Left lung (tissue), 10 donors: ENCODE data around the gene DHRS7. TPM values are rescaled to one million over a fixed set of nuclear protein-coding genes. Genes with fewer than 3 reads are reported as not detected.

Source experiments
- ATAC-seq: fragments of 200-7000 bp; cut with Tn5 transposase; one replicate; pipeline ENCODE4 v1.9.1; 2020; ENCODE audit warnings: moderate library complexity
- DNase-seq, 4 donors: peaks; one replicate each; pipeline ENCODE4 v3.0.0-alpha.2; 2013 to 2020
- H3K27ac ChIP-seq, 2 donors: fragments of 200-600 bp; sonication (generic) in 1 of 2; one replicate each; pipeline versions ENCODE4 v1.5.0 to v1.8.0; 2020 to 2021
- H3K27me3 ChIP-seq, 2 donors: fragments of 200-600 bp; sonication (generic) in 1 of 2; one replicate each; pipeline versions ENCODE4 v1.5.0 to v1.8.0; 2020 to 2021
- H3K36me3 ChIP-seq, 2 donors: fragments of 200-600 bp; sonication (generic) in 1 of 2; one replicate each; pipeline versions ENCODE4 v1.5.0 to v1.8.0; 2020 to 2021
- H3K4me1 ChIP-seq, 2 donors: fragments of 200-600 bp; one replicate each; pipeline ENCODE4 v1.8.0; 2021
- H3K4me3 ChIP-seq, 2 donors: fragments of 200-600 bp; sonication (generic) in 1 of 2; one replicate each; pipeline versions ENCODE4 v1.5.0 to v1.8.0; 2020 to 2021; ENCODE audit warnings: mild to moderate bottlenecking in 1 of 2
- H3K9me3 ChIP-seq, 2 donors: fragments of 200-600 bp; sonication (generic) in 1 of 2; one replicate each; pipeline versions ENCODE4 v1.5.0 to v1.8.0; 2020 to 2021
- CTCF ChIP-seq, 2 donors: fragments of 200-600 bp; sonication (generic) in 1 of 2; IDR thresholded peaks; one replicate each; pipeline versions ENCODE4 v1.5.0 to v1.8.0; 2021; ENCODE audit warnings: antibody characterized with exemption in 2 of 2
- intact Hi-C, 2 donors: fragments of 100-400 bp; cut with DNase I; formaldehyde crosslinking; loops; one replicate each; pipeline versions ENCODE4 v1.11.2 to v1.14.2; 2022
- polyA plus RNA-seq, 6 donors: library from polyadenylated mRNA; unstranded; fragments of 120-200 nt; gene quantifications; one replicate each; pipeline ENCODE4 v1.2.1, GENCODE V29; 2013; ENCODE audit not compliant: insufficient read length in 6 of 6
- total RNA-seq, 2 donors: library from RNA; stranded (reverse); fragmentation: NEBNext Ultra II Directional; extraction: Animal tissue kit (Norgen Biotek cat#: 25700); gene quantifications; one replicate each; pipeline ENCODE4 v1.2.1, GENCODE V29; 2021
- donor health status: DM: no; HTN: yes; CAD: no.
- donor health status: DM: no; HTN: no; CAD: no.

The DHRS7 gene
- total and polyA plus RNA-seq, 8 donors = 52.9 to 122 (median 57.8) TPM

- ATAC-seq (no peak), DNase-seq (no peak)
- Histone ChIP-seq H3K4me3 (no peak overlapping the region), H3K27me3 (no peaks in the 10 kb centered on the region), H3K36me3 (peaks cover 0 to 10% of the 10 kb centered on the region in 2 donors), H3K4me1 (peaks cover 0 to 26% of the 10 kb centered on the region in 2 donors), H3K27ac (no peak overlapping the region), H3K9me3 (no peaks in the 10 kb centered on the region)
- intact Hi-C loops = no loop called here
- no peak for TF ChIP-seq CTCF (IDR thresholded peaks at IDR 0.05)
Measured at GRCh38 chr14:60094306-60094897, 70.8 kb downstream of the DHRS7 start.

Other genes starting within 250 kb of the DHRS7 start
- gene LRRC9, start 245.3 kb downstream of the DHRS7 start, total RNA-seq = under 1 TPM in 1 of 2 donors, not detected in 1; 0.05 TPM
- 1 to 10 TPM in 3 of 6 donors, under 1 TPM in 3; 0.36 to 2.2 (median 0.88) TPM for gene LRRC9, start 245.3 kb downstream of the DHRS7 start, polyA plus RNA-seq
- 10 to 100 TPM; 34.8 to 42.0 TPM for gene PCNX4, start 73.5 kb downstream of the DHRS7 start, total RNA-seq
- gene PCNX4, start 73.5 kb downstream of the DHRS7 start, polyA plus RNA-seq = 100 to 1,000 TPM; 103 to 129 (median 113) TPM
- gene PPM1A, start 83.8 kb upstream of the DHRS7 start, total RNA-seq = 10 to 100 TPM; 54.1 to 56.2 TPM
- 10 to 100 TPM; 49.4 to 60.2 (median 54.7) TPM for gene PPM1A, start 83.8 kb upstream of the DHRS7 start, polyA plus RNA-seq